GM12878 (cell line): ENCODE data around the gene CTXND1. TPM values are rescaled to one million over a fixed set of nuclear protein-coding genes. Genes with fewer than 3 reads are reported as not detected.
A peak's percentile ranks its signal among the peaks of the same experiment; 100 is the strongest.

ENCODE experiments used
- ATAC-seq: fragments of 200-7000 bp; cut with Tn5 transposase; 3 replicates; pipeline ENCODE4 v1.9.1; 2020; ENCODE audit warnings: mild to moderate bottlenecking, moderate library complexity
- BruUV-seq: library from RNA; stranded (reverse); fragments of 400-500 nt; replicated peaks from 2 replicates; lab custom pipeline; 2021; lab: Mats Ljungman, UMichigan
- CTCF ChIA-PET: fragments of 300-600 bp; sonication (Branson Sonifier 250); formaldehyde crosslinking; extraction: SDS; loops from one replicate; lab custom pipeline; 2021; ENCODE audit warnings: inconsistent platforms; lab: Yijun Ruan, JAX
- POLR2A ChIA-PET: fragments of 350-600 bp; formaldehyde crosslinking; extraction: SDS; loops from one replicate; lab custom pipeline; 2021; ENCODE audit warnings: inconsistent platforms; lab: Charles Lee
- RAD21 ChIA-PET: fragments of 300-600 bp; sonication (Branson Sonifier 250); formaldehyde crosslinking; loops from one replicate; lab custom pipeline; 2023; ENCODE audit warnings: antibody characterized with exemption; ENCODE audit not compliant: unreplicated experiment; lab: Charles Lee
- SMC1A ChIA-PET: fragments of 300-600 bp; sonication (Branson Sonifier 250); formaldehyde crosslinking; loops from one replicate; lab custom pipeline; 2023; ENCODE audit not compliant: unreplicated experiment, uncharacterized antibody; lab: Charles Lee
- DNase-seq: peaks from one replicate; pipeline ENCODE4 v3.0.0-alpha.2; 2011; ENCODE audit warnings: low read depth, low spot score
- FAIRE-seq: peaks from 3 replicates; lab custom pipeline; 2011; peaks lifted over from hg19 to GRCh38; lab: Jason Lieb, UNC
- H2AFZ ChIP-seq: 2 replicates; pipeline ENCODE4 v1.6.0; 2011; ENCODE audit warnings: low read depth, low read length, control low read depth; ENCODE audit not compliant: control insufficient read depth
- H3K27ac ChIP-seq: 2 replicates; pipeline ENCODE4 v1.5.1; 2011; ENCODE audit warnings: control low read depth; ENCODE audit not compliant: control insufficient read depth, insufficient read depth
- H3K27me3 ChIP-seq, 2 experiments: replicated peaks in 1 of 2; 2 replicates each; pipeline versions ENCODE4 v1.6.0 to v1.6.1; 2011; ENCODE audit warnings: low read length in 1 of 2; ENCODE audit not compliant: control insufficient read depth in 2 of 2, insufficient read depth in 2 of 2
- H3K36me3 ChIP-seq, 2 experiments: 2 replicates each; pipeline ENCODE4 v1.5.1; 2011; ENCODE audit warnings: low read length in 1 of 2; ENCODE audit not compliant: control insufficient read depth in 2 of 2, insufficient read depth in 2 of 2
- H3K4me1 ChIP-seq: 2 replicates; pipeline ENCODE4 v1.6.1; 2011; ENCODE audit warnings: mild to moderate bottlenecking, low read length, moderate library complexity, mixed read lengths; ENCODE audit not compliant: control insufficient read depth, insufficient read depth
- H3K4me2 ChIP-seq: 2 replicates; pipeline ENCODE4 v1.6.0; 2011; ENCODE audit warnings: control low read depth; ENCODE audit not compliant: control insufficient read depth, insufficient read depth
- H3K4me3 ChIP-seq: fragments of 200-600 bp; sonication (generic); 2 replicates; pipeline ENCODE4 v1.5.1; 2016
- H3K79me2 ChIP-seq: 2 replicates; pipeline ENCODE4 v1.6.0; 2011; ENCODE audit warnings: low read length; ENCODE audit not compliant: control insufficient read depth, insufficient read depth
- H3K9ac ChIP-seq: 2 replicates; pipeline ENCODE4 v1.8.0; 2011; ENCODE audit warnings: low read length, control low read depth, mixed read lengths; ENCODE audit not compliant: control insufficient read depth, insufficient read depth
- H3K9me3 ChIP-seq: replicated peaks from 3 replicates; pipeline ENCODE4 v1.5.1; 2011; ENCODE audit warnings: mild to moderate bottlenecking, low read length; ENCODE audit not compliant: control insufficient read depth, insufficient read depth
- H4K20me1 ChIP-seq: 2 replicates; pipeline ENCODE4 v1.6.0; 2011; ENCODE audit not compliant: control insufficient read depth, insufficient read depth
- CHD2 ChIP-seq: IDR thresholded peaks from 2 replicates; pipeline ENCODE4 v1.6.1; 2011; ENCODE audit warnings: low read depth, low read length, improper control_type of control experiment, borderline replicate concordance
- KAT2A ChIP-seq: conservative IDR thresholded peaks from 2 replicates; pipeline ENCODE4 v1.6.1; 2011; ENCODE audit warnings: low read depth, low read length; ENCODE audit not compliant: control insufficient read depth
- MXI1 ChIP-seq: fragments of 150-350 bp; IDR thresholded peaks from 2 replicates; pipeline ENCODE4 v1.6.1; 2011; ENCODE audit warnings: low read depth, mild to moderate bottlenecking, inconsistent platforms, low read length, improper control_type of control experiment
- MYC ChIP-seq: IDR thresholded peaks from 2 replicates; pipeline ENCODE4 v1.6.1; 2011; ENCODE audit warnings: mild to moderate bottlenecking, low read length, moderate library complexity, inconsistent platforms; ENCODE audit not compliant: insufficient read depth, insufficient replicate concordance, insufficient read length, severe bottlenecking
- RELA ChIP-seq: fragments of 450-650 bp; IDR thresholded peaks from 2 replicates; pipeline ENCODE4 v1.8.0; 2014; ENCODE audit warnings: borderline replicate concordance; ENCODE audit not compliant: partially characterized antibody
- SIX5 ChIP-seq: IDR thresholded peaks from 2 replicates; pipeline ENCODE4 v1.6.1; 2011; ENCODE audit warnings: mild to moderate bottlenecking, low read depth, low read length, moderate library complexity; ENCODE audit not compliant: severe bottlenecking
- SMAD5 ChIP-seq: IDR thresholded peaks from 2 replicates; pipeline ENCODE4 v1.6.1; 2016; ENCODE audit warnings: antibody characterized with exemption, low read depth
- WGBS: methylation state at CpG from one replicate; pipeline ENCODE4 v1.1.6; 2016; ENCODE audit warnings: low lambda C conversion rate; ENCODE audit not compliant: insufficient replicate concordance, insufficient coverage; ENCODE audit errors: missing lambda C conversion rate; 5-methylcytosine and 5-hydroxymethylcytosine counted together
- in situ Hi-C: fragments of 300-500 bp; cut with MboI; formaldehyde crosslinking; loops from 9 replicates; pipeline ENCODE4 v1.14.3; 2018; ENCODE audit warnings: mixed read lengths
- intact Hi-C: fragments of 100-400 bp; cut with micrococcal nuclease; formaldehyde crosslinking; loops from one replicate; pipeline ENCODE4 v1.14.2; 2022; ENCODE audit not compliant: unreplicated experiment
- polyA plus RNA-seq, 11 experiments: library from polyadenylated mRNA; depleted of rRNA in 4 of 11; unstranded in 6 of 11; stranded (reverse) in 5 of 11; fragments of >200 nt; fragmentation: Nextera tagmentation in 4 of 11; fragmentation: Illumina TruSeq in 1 of 11; extraction: Ambion mirVana in 4 of 11; extraction: Trizol in 1 of 11; gene quantifications; 1 replicate in 1 of 11; 2 replicates in 10 of 11; pipeline versions ENCODE4 v1.2.1 to v1.2.3, GENCODE V29; 2011 to 2016; ENCODE audit warnings: inconsistent platforms in 2 of 11, missing spikeins in 2 of 11, low read depth in 1 of 11
- total RNA-seq, 4 experiments: library from RNA; depleted of rRNA in 3 of 4; stranded (reverse); fragments of >200 nt in 3 of 4; fragmentation: Illumina TruSeq in 1 of 4; extraction: Trizol in 1 of 4; gene quantifications; 2 replicates each; pipeline versions ENCODE4 v1.2.1 to v1.2.3, GENCODE V29; 2013 to 2021
- TF ChIP-seq, protein P1 (sequence below): IDR thresholded peaks from 2 replicates; pipeline ENCODE4 v1.6.1; 2012; ENCODE audit warnings: mild to moderate bottlenecking, low read depth, low read length
- TF ChIP-seq, protein P2 (sequence below): fragments of 450-650 bp; IDR thresholded peaks from 2 replicates; pipeline ENCODE4 v1.6.1; 2016; ENCODE audit warnings: mild to moderate bottlenecking
- TF ChIP-seq, protein P3 (sequence below): IDR thresholded peaks from 2 replicates; pipeline ENCODE4 v1.6.1; 2012; ENCODE audit warnings: low read depth, low read length, improper control_type of control experiment

CTXND1 gene
- total and polyA plus RNA-seq, 10 of the 15 experiments (the other 5 are each of a cell fraction or from before 2014, with no cell fraction given) = under 0.01 to 0.03 (median 0.02) TPM; not detected in 7

DNA sequence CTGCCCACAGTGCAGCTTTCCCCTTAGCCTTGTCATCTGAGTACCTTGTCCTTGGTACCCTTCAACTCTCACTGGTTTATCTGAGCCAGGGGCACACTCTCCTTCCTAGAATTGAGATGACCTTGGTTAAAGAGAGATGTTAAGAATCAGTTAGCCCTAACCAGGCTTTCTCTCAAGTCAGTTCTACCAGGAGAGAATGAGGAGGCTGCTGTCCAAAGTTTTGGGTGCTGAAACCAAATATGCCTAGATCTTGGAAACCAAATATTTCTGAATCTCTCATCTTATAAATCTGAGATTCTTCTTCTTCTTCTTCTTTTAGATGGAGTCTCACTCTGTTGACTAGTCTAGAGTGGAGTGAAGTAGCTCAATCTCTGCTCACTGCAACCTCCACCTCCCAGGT lies 12.0 kb upstream of the CTXND1 start:
- Histone ChIP-seq H3K27ac (no peak overlapping the region), H3K4me2 (no peak overlapping the region), H3K27me3 (0 out of 4 replicates have a peak, but pooled peaks cover 2 to 3% of the 10 kb centered on the region in 2 experiments), H3K9ac (no peak overlapping the region), H2AFZ (no peak overlapping the region), H4K20me1 (no peaks in the 10 kb centered on the region), H3K4me1 (no peaks in the 10 kb centered on the region), H3K36me3 (no peaks in the 10 kb centered on the region), H3K79me2 (no peaks in the 10 kb centered on the region), H3K4me3 (no peak overlapping the region), H3K9me3 (no peaks in the 10 kb centered on the region)
- no peak for ATAC-seq
- in situ Hi-C loops = no loop called here
- POLR2A ChIA-PET = no interaction called here
- TF ChIP-seq MYC = no peak
- TF ChIP-seq, protein P1, sequence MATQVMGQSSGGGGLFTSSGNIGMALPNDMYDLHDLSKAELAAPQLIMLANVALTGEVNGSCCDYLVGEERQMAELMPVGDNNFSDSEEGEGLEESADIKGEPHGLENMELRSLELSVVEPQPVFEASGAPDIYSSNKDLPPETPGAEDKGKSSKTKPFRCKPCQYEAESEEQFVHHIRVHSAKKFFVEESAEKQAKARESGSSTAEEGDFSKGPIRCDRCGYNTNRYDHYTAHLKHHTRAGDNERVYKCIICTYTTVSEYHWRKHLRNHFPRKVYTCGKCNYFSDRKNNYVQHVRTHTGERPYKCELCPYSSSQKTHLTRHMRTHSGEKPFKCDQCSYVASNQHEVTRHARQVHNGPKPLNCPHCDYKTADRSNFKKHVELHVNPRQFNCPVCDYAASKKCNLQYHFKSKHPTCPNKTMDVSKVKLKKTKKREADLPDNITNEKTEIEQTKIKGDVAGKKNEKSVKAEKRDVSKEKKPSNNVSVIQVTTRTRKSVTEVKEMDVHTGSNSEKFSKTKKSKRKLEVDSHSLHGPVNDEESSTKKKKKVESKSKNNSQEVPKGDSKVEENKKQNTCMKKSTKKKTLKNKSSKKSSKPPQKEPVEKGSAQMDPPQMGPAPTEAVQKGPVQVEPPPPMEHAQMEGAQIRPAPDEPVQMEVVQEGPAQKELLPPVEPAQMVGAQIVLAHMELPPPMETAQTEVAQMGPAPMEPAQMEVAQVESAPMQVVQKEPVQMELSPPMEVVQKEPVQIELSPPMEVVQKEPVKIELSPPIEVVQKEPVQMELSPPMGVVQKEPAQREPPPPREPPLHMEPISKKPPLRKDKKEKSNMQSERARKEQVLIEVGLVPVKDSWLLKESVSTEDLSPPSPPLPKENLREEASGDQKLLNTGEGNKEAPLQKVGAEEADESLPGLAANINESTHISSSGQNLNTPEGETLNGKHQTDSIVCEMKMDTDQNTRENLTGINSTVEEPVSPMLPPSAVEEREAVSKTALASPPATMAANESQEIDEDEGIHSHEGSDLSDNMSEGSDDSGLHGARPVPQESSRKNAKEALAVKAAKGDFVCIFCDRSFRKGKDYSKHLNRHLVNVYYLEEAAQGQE = peak; percentile 79
- no peak for FAIRE-seq
- no TSS peak for BruUV-seq
- intact Hi-C loops = no loop called here
- SMC1A ChIA-PET = interaction anchor here (1.0 kb wide), 1 partner anchor 12 kb away, joined by 3 read pairs; no protein-coding TSS in a partner anchor
- no peak for DNase-seq
- CTCF ChIA-PET = no interaction called here
- RAD21 ChIA-PET = no interaction called here

DNA sequence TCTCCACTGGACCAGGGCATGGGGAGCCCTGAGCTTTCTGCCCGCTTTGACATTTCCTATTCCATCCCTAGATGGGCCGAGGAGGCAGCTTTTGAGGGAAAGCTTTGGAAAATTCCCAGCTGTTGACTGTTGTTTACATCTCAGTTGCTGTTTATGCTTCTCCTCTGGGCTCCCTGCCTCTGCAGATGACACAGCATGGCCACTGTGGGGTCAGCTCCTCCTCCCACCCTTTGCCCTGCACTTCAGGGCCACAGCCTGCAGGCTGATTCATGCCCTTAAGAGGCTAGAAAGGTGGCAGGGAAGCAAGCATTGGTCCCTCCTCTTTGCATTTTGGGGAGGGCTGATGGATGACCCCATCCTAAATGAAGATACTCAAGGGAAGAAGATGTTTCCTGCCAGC lies 8.5 kb upstream of the CTXND1 start:
- BruUV-seq = no TSS peak

More for the DNA sequence above, 8.5 kb upstream of the CTXND1 start:
- SMC1A ChIA-PET = no interaction called here
- TF ChIP-seq MXI1 (no peak), KAT2A (no peak), SIX5 (no peak), RELA (no peak), SMAD5 (no peak), CHD2 (no peak)
- TF ChIP-seq, protein P2, sequence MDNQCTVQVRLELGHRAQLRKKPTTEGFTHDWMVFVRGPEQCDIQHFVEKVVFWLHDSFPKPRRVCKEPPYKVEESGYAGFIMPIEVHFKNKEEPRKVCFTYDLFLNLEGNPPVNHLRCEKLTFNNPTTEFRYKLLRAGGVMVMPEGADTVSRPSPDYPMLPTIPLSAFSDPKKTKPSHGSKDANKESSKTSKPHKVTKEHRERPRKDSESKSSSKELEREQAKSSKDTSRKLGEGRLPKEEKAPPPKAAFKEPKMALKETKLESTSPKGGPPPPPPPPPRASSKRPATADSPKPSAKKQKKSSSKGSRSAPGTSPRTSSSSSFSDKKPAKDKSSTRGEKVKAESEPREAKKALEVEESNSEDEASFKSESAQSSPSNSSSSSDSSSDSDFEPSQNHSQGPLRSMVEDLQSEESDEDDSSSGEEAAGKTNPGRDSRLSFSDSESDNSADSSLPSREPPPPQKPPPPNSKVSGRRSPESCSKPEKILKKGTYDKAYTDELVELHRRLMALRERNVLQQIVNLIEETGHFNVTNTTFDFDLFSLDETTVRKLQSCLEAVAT = no peak
- TF ChIP-seq, protein P3, sequence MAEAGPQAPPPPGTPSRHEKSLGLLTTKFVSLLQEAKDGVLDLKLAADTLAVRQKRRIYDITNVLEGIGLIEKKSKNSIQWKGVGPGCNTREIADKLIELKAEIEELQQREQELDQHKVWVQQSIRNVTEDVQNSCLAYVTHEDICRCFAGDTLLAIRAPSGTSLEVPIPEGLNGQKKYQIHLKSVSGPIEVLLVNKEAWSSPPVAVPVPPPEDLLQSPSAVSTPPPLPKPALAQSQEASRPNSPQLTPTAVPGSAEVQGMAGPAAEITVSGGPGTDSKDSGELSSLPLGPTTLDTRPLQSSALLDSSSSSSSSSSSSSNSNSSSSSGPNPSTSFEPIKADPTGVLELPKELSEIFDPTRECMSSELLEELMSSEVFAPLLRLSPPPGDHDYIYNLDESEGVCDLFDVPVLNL = no peak
- POLR2A ChIA-PET = no interaction called here
- Histone ChIP-seq H3K36me3 (no peaks in the 10 kb centered on the region), H2AFZ (no peak overlapping the region), H3K27me3 (peaks cover 2 to 5% of the 10 kb centered on the region in 2 experiments; a peak in 3 of 4 replicates), H3K27ac (no peak overlapping the region), H3K4me2 (no peak overlapping the region), H3K4me1 (no peaks in the 10 kb centered on the region), H3K9me3 (no peaks in the 10 kb centered on the region), H3K9ac (no peak overlapping the region), H4K20me1 (no peaks in the 10 kb centered on the region), H3K4me3 (no peak overlapping the region), H3K79me2 (no peaks in the 10 kb centered on the region)
- no peak for FAIRE-seq
- no peak for DNase-seq
- WGBS = 0% methylated on average over 2 of the region's 2 CpGs
- ATAC-seq = no peak
- in situ Hi-C loops = no loop called here
- CTCF ChIA-PET = no interaction called here
- RAD21 ChIA-PET = no interaction called here
- intact Hi-C loops = no loop called here
